MCF 10A (cell line): ENCODE measurements around the gene QSOX2. TPM values are rescaled to one million over a fixed set of nuclear protein-coding genes. Genes with fewer than 3 reads are reported as not detected.

ENCODE experiments used
- BruUV-seq: library from RNA; stranded (reverse); fragments of 400-500 nt; replicated peaks from 2 replicates; lab custom pipeline; 2021; lab: Mats Ljungman, UMichigan
- CTCF ChIA-PET: fragments of 300-600 bp; sonication (Branson Sonifier 250); formaldehyde crosslinking; extraction: SDS; loops from one replicate; lab custom pipeline; 2021; ENCODE audit warnings: antibody characterized with exemption, inconsistent platforms; lab: Yijun Ruan, JAX
- POLR2A ChIA-PET: fragments of 300-600, 350-650 bp; sonication (Branson Sonifier 250); formaldehyde crosslinking; extraction: SDS; loops from one replicate; lab custom pipeline; 2020; ENCODE audit warnings: antibody characterized with exemption, inconsistent platforms; lab: Yijun Ruan, JAX
- DNase-seq: peaks from one replicate; pipeline ENCODE4 v3.0.0-alpha.2; 2018; ENCODE audit not compliant: unreplicated experiment
- H3K27ac Mint-ChIP-seq: one replicate; pipeline ENCODE4 v1.8.0; 2022; ENCODE audit warnings: mild to moderate bottlenecking, low read depth, mixed read lengths; ENCODE audit not compliant: unreplicated experiment
- H3K27me3 Mint-ChIP-seq: one replicate; pipeline ENCODE4 v1.8.0; 2022; ENCODE audit warnings: mixed read lengths; ENCODE audit not compliant: insufficient read depth, unreplicated experiment
- H3K36me3 Mint-ChIP-seq: one replicate; pipeline ENCODE4 v1.8.0; 2022; ENCODE audit warnings: mild to moderate bottlenecking, moderate library complexity, mixed read lengths; ENCODE audit not compliant: insufficient read depth, unreplicated experiment
- H3K4me1 Mint-ChIP-seq: one replicate; pipeline ENCODE4 v1.8.0; 2022; ENCODE audit warnings: mixed read lengths; ENCODE audit not compliant: insufficient read depth, unreplicated experiment
- H3K4me3 Mint-ChIP-seq: one replicate; pipeline ENCODE4 v1.8.0; 2022; ENCODE audit warnings: mild to moderate bottlenecking, moderate library complexity, mixed read lengths; ENCODE audit not compliant: unreplicated experiment
- H3K9me3 Mint-ChIP-seq: one replicate; pipeline ENCODE4 v1.8.0; 2022; ENCODE audit warnings: mixed read lengths; ENCODE audit not compliant: unreplicated experiment
- intact Hi-C: fragments of 100-400 bp; cut with micrococcal nuclease; formaldehyde crosslinking; loops from 2 replicates; pipeline ENCODE4 v1.14.1; 2022
- total RNA-seq: library from RNA; stranded (reverse); gene quantifications from 2 replicates; pipeline ENCODE4 v1.2.3, GENCODE V29; 2022
- TF ChIP-seq, protein P1 (sequence below): fragments of 200-600 bp; IDR thresholded peaks from one replicate; pipeline ENCODE4 v1.8.0; 2022; ENCODE audit warnings: antibody characterized with exemption, mild to moderate bottlenecking; ENCODE audit not compliant: unreplicated experiment

QSOX2 gene
- total RNA-seq, 1 experiment from 2014 or later = 27.7 TPM

DNA sequence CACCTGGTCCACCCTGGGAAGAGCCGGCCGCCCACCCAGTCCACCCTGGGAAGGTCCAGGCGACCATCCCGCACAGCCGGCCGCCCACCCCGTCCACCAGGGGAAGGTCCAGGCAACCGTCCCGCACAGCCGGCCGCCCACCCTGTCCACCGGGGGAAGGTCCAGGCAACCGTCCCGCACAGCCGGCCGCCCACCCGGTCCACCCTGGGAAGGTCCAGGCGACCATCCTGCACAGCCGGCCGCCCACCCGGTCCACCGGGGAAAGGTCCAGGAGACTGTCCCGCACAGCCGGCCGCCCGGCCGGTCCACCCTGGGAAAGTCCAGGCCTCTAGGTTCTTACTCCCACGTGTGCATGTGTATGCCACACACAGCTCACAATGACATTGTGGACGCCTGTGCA lies 6.7 kb upstream of the QSOX2 start:
- DNase-seq = no peak
- Mint-ChIP-seq H3K27ac (no peak overlapping the region), H3K4me1 (peaks cover 7% of the 10 kb centered on the region), H3K4me3 (no peak overlapping the region), H3K27me3 (no peaks in the 10 kb centered on the region), H3K9me3 (no peaks in the 10 kb centered on the region), H3K36me3 (peaks cover 4% of the 10 kb centered on the region)
- ChIA-PET CTCF (interaction anchor here (1.3 kb wide), 1 partner anchor 32 kb away, joined by 5 read pairs; no protein-coding TSS in a partner anchor), POLR2A (no interaction called here)
- BruUV-seq = no TSS peak
- intact Hi-C loops = no loop called here
- TF ChIP-seq, protein P1, sequence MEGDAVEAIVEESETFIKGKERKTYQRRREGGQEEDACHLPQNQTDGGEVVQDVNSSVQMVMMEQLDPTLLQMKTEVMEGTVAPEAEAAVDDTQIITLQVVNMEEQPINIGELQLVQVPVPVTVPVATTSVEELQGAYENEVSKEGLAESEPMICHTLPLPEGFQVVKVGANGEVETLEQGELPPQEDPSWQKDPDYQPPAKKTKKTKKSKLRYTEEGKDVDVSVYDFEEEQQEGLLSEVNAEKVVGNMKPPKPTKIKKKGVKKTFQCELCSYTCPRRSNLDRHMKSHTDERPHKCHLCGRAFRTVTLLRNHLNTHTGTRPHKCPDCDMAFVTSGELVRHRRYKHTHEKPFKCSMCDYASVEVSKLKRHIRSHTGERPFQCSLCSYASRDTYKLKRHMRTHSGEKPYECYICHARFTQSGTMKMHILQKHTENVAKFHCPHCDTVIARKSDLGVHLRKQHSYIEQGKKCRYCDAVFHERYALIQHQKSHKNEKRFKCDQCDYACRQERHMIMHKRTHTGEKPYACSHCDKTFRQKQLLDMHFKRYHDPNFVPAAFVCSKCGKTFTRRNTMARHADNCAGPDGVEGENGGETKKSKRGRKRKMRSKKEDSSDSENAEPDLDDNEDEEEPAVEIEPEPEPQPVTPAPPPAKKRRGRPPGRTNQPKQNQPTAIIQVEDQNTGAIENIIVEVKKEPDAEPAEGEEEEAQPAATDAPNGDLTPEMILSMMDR = no peak

DNA sequence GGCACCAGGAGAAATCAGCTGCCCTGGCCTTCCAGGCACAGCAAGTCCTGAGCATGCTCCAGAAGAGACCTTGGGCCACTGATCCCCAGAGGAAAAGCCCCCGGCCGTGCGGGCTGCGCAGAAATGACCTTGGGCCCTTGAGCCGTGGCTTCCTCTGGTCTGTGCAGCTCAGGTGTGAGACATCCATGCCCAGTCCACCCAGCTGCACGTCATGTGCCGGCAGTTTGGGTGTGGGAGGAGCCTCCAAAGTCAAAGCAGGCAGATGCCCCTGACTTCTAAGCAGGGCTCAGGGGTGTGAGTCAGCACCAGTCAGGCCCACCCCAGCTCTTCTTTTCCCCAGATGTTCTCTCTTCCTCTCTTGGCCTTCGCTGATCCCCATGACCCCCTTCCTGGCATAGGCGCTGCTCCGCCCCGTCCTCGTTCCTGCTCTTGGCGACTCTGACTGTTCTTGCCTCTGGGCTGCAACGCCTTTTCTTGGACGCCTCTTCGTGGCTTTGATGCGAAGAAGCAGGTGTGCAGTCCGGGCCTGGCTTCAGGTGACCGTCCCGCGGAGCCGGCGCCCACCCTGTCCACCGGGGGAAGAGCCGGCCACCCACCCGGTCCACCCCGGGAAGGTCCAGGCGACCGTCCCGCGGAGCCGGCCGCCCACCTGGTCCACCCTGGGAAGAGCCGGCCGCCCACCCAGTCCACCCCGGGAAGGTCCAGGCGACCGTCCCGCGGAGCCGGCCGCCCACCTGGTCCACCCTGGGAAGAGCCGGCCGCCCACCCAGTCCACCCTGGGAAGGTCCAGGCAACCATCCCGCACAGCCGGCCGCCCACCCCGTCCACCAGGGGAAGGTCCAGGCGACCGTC lies 5.9 kb upstream of the QSOX2 start:
- TF ChIP-seq, protein P1 = no peak
- BruUV-seq = no TSS peak
- Mint-ChIP-seq H3K4me1 (peaks cover 7% of the 10 kb centered on the region), H3K9me3 (no peaks in the 10 kb centered on the region), H3K27ac (no peak overlapping the region), H3K4me3 (no peak overlapping the region), H3K36me3 (peaks cover 7% of the 10 kb centered on the region), H3K27me3 (no peaks in the 10 kb centered on the region)
- DNase-seq = no peak
- intact Hi-C loops = no loop called here
- ChIA-PET POLR2A (no interaction called here), CTCF (interaction anchor here (0.6 kb wide), 1 partner anchor 26 kb away, joined by 3 read pairs; no protein-coding TSS in a partner anchor)

DNA sequence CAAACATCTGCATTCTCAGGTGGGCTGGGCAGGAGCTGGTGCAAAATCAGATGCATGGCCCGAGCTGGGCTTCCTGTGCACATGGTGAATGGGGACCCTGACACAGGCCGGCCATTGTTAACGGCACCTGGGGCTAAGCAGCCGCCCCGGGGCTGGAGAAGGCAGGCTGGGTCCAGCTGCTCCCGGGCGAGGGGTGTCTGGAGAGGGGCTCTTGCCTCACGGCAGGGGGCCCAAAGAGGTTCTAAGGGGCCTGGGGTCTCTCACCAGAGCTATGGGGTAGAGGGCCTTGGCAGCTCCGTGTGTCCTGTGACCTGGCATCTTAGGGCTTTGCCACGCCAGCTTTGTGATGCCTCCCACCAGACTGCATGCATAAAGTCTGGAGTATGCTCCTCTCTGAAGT lies 5.1 kb upstream of the QSOX2 start:
- ChIA-PET POLR2A (interaction anchor here (0.5 kb wide), 1 partner anchor 289 kb away, joined by 3 read pairs; the partner anchor contains the start of gene UBAC1), CTCF (interaction anchor here (0.6 to 1.6 kb wide), 2 partner anchors 17 to 25 kb away, joined by 3 read pairs; no protein-coding TSS in a partner anchor)
- Mint-ChIP-seq H3K36me3 (peaks cover 7% of the 10 kb centered on the region), H3K9me3 (no peaks in the 10 kb centered on the region), H3K4me3 (no peak overlapping the region), H3K4me1 (peaks cover 7% of the 10 kb centered on the region), H3K27ac (no peak overlapping the region), H3K27me3 (no peaks in the 10 kb centered on the region)
- TF ChIP-seq, protein P1 = no peak
- BruUV-seq = no TSS peak
- DNase-seq = no peak
- intact Hi-C loops = no loop called here

DNA sequence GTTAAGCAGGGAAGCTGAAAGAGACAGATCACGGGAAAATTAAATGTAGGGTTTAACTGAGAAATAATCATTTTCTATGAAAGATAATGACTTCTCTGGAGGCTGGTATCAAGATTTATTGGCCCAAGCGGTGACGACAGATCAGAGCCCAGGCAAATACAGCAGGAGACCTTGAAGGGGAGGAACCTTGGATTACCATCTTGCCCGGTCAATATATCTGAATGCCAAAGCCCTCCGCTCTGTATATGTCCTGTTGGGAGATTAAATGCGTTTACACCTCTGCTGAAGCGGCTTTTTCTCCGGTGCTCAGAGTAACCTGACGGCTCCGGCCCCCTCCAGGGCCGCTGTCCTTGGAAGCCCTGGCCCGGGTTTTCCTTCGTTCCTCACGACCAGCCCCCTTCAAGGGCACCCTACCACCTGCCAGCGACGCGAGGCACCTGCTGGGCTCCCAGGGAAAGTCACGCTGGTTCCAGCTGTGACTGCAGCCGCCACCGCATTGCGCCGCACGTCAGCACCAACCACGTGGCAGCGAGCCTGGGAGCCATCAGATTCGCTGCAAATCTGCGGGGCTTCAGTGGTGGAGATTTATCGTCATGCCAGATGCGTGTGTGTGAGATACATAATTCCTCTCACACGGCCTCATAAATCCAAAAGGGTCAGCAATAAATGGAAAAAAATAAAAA lies 4.4 kb upstream of the QSOX2 start:
- CTCF ChIA-PET = interaction anchor here (1.6 kb wide), 1 partner anchor 17 kb away, joined by 3 read pairs; no protein-coding TSS in a partner anchor
- no peaks in the 10 kb centered on the region for H3K9me3 Mint-ChIP-seq
- no peaks in the 10 kb centered on the region for H3K27me3 Mint-ChIP-seq
- no peak for DNase-seq
- peaks cover 7% of the 10 kb centered on the region for H3K36me3 Mint-ChIP-seq
- TF ChIP-seq, protein P1 = no peak
- H3K27ac Mint-ChIP-seq = no peak overlapping the region
- H3K4me3 Mint-ChIP-seq = no peak overlapping the region
- BruUV-seq = no TSS peak
- peaks cover 3% of the 10 kb centered on the region for H3K4me1 Mint-ChIP-seq
- POLR2A ChIA-PET = interaction anchor here (0.5 kb wide), 1 partner anchor 289 kb away, joined by 3 read pairs; the partner anchor contains the start of gene UBAC1
- intact Hi-C loops = no loop called here
